K562 (cell line): Measurements from ENCODE around the gene KCNIP2. TPM values are rescaled to one million over a fixed set of nuclear protein-coding genes. Genes with fewer than 3 reads are reported as not detected.

Experiments used
- ATAC-seq: fragments of 200-7000 bp; cut with Tn5 transposase; 3 replicates; pipeline ENCODE4 v1.9.1; 2020; ENCODE audit warnings: moderate library complexity
- BruUV-seq: library from RNA; stranded (reverse); fragments of 400-500 nt; replicated peaks from 2 replicates; lab custom pipeline; 2021; lab: Mats Ljungman, UMichigan
- CTCF ChIA-PET: fragments of 300-600 bp; formaldehyde crosslinking; extraction: SDS; loops from one replicate; lab custom pipeline; 2021; ENCODE audit warnings: low intra/inter-chr PET ratio; lab: Yijun Ruan, JAX
- POLR2A ChIA-PET: fragments of 300-600, 350-650 bp; sonication (Branson Sonifier 250); formaldehyde crosslinking; extraction: SDS; loops from one replicate; lab custom pipeline; 2021; ENCODE audit warnings: antibody characterized with exemption, inconsistent platforms; lab: Yijun Ruan, JAX
- DNase-seq, 4 experiments: peaks; one replicate each; pipeline versions ENCODE4 v3.0.0 to v3.0.0-alpha.2; 2011 to 2018; ENCODE audit warnings: low spot score in 3 of 4, mixed read lengths in 3 of 4; ENCODE audit errors: extremely low read depth in 1 of 4
- FAIRE-seq: peaks from 2 replicates; lab custom pipeline; 2011; peaks lifted over from hg19 to GRCh38; lab: Jason Lieb, UNC
- H2AFZ ChIP-seq: 2 replicates; pipeline ENCODE4 v1.6.0; 2011; ENCODE audit warnings: low read depth, low read length, control low read depth, inconsistent platforms
- H3K27ac ChIP-seq: fragments of 200-600 bp; 3 replicates; pipeline ENCODE4 v1.8.0; 2011; ENCODE audit warnings: low read depth, mild to moderate bottlenecking, control low read depth, inconsistent platforms, low read length, moderate library complexity, mixed read lengths; ENCODE audit errors: extremely low read depth
- H3K27me3 ChIP-seq, 2 experiments: fragments of 300-600 bp in 1 of 2; 2 replicates in 1 of 2; 3 replicates in 1 of 2; pipeline versions ENCODE4 v1.6.0 to v1.8.0; 2011; ENCODE audit warnings: inconsistent platforms in 2 of 2, low read length in 2 of 2, mild to moderate bottlenecking in 1 of 2, mixed read lengths in 1 of 2, moderate library complexity in 1 of 2; ENCODE audit not compliant: control insufficient read depth in 2 of 2, insufficient read depth in 2 of 2
- H3K36me3 ChIP-seq: fragments of 300-600 bp; 3 replicates; pipeline ENCODE4 v1.8.0; 2011; ENCODE audit warnings: mild to moderate bottlenecking, low read length, inconsistent platforms; ENCODE audit not compliant: control insufficient read depth, insufficient read depth
- H3K4me1 ChIP-seq, 2 experiments: fragments of 200-600 bp in 1 of 2; replicated peaks in 1 of 2; 2 replicates in 1 of 2; 3 replicates in 1 of 2; pipeline versions ENCODE4 v1.5.1 to v1.8.0; 2011; ENCODE audit warnings: inconsistent platforms in 2 of 2, low read length in 2 of 2, mild to moderate bottlenecking in 1 of 2, mixed read lengths in 1 of 2, moderate library complexity in 1 of 2; ENCODE audit not compliant: control insufficient read depth in 2 of 2, insufficient read depth in 2 of 2
- H3K4me2 ChIP-seq: 2 replicates; pipeline ENCODE4 v1.6.1; 2011; ENCODE audit warnings: low read length, control low read depth, inconsistent platforms, mixed read lengths; ENCODE audit not compliant: insufficient read depth
- H3K4me3 ChIP-seq: fragments of 200-600 bp; sonication (generic), shearing (Covaris generic); 2 replicates; pipeline ENCODE4 v1.5.1; 2016; ENCODE audit warnings: control low read depth, inconsistent platforms
- H3K79me2 ChIP-seq: fragments of 200-600 bp; 3 replicates; pipeline ENCODE4 v1.8.0; 2011; ENCODE audit warnings: low read length, inconsistent platforms; ENCODE audit not compliant: control insufficient read depth, insufficient read depth
- H3K9ac ChIP-seq, 2 experiments: 2 replicates each; pipeline versions ENCODE4 v1.6.0 to v1.6.1; 2011; ENCODE audit warnings: low read depth in 2 of 2, low read length in 2 of 2, control low read depth in 1 of 2, inconsistent platforms in 1 of 2, mild to moderate bottlenecking in 1 of 2, mixed read lengths in 1 of 2; ENCODE audit not compliant: insufficient read depth in 1 of 2
- H3K9me1 ChIP-seq: one replicate; pipeline ENCODE4 v1.6.0; 2011; ENCODE audit warnings: inconsistent platforms, mild to moderate bottlenecking, low read length, moderate library complexity; ENCODE audit not compliant: control insufficient read depth, insufficient read depth
- H3K9me3 ChIP-seq: replicated peaks from 2 replicates; pipeline ENCODE4 v1.5.1; 2011; ENCODE audit warnings: low read depth, low read length, inconsistent platforms; ENCODE audit not compliant: control insufficient read depth, insufficient read depth
- H4K20me1 ChIP-seq: replicated peaks from 2 replicates; pipeline ENCODE4 v1.6.1; 2011; ENCODE audit warnings: low read length, inconsistent platforms, mixed read lengths; ENCODE audit not compliant: control insufficient read depth, insufficient read depth
- BCL6 ChIP-seq: fragments of 250-450 bp; sonication (Bioruptor Pico); IDR thresholded peaks from 2 replicates; pipeline ENCODE4 v1.4.0; 2020
- EWSR1 ChIP-seq: fragments of 450-650 bp; IDR thresholded peaks from 2 replicates; pipeline ENCODE4 v1.6.1; 2018; ENCODE audit warnings: borderline replicate concordance, mild to moderate bottlenecking, low read depth, moderate library complexity; ENCODE audit not compliant: partially characterized antibody
- FOXK1 ChIP-seq: sonication (generic); formaldehyde crosslinking; IDR thresholded peaks from 2 replicates; pipeline ENCODE4 v1.8.0; 2022; ENCODE audit warnings: missing genetic modification reagents, mild to moderate bottlenecking, borderline replicate concordance
- HNRNPL ChIP-seq: fragments of 200-400 bp; formaldehyde crosslinking; IDR thresholded peaks from 2 replicates; pipeline ENCODE4 v1.6.1; 2017; ENCODE audit warnings: low read depth, mild to moderate bottlenecking, low read length
- KDM1A ChIP-seq, 2 experiments: fragments of 450-650 bp; IDR thresholded peaks; 2 replicates each; pipeline ENCODE4 v1.6.1; 2016; ENCODE audit warnings: mild to moderate bottlenecking in 2 of 2
- PHF21A ChIP-seq: fragments of 450-650 bp; IDR thresholded peaks from 2 replicates; pipeline ENCODE4 v1.6.1; 2017; ENCODE audit warnings: low read depth, borderline replicate concordance
- RBFOX2 ChIP-seq: fragments of 200-400 bp; formaldehyde crosslinking; IDR thresholded peaks from 2 replicates; pipeline ENCODE4 v1.6.1; 2017; ENCODE audit warnings: low read depth, mild to moderate bottlenecking, low read length, moderate library complexity
- RFX1 ChIP-seq: fragments of 450-650 bp; IDR thresholded peaks from 2 replicates; pipeline ENCODE4 v1.6.1; 2016; ENCODE audit warnings: mild to moderate bottlenecking, moderate library complexity
- ZBTB8A ChIP-seq: fragments of 450-650 bp; IDR thresholded peaks from 2 replicates; pipeline ENCODE4 v1.6.1; 2018; ENCODE audit warnings: mild to moderate bottlenecking, moderate library complexity; ENCODE audit not compliant: partially characterized antibody
- ZNF253 ChIP-seq: fragments of 250-450 bp; sonication (Bioruptor Pico); conservative IDR thresholded peaks from 2 replicates; pipeline ENCODE4 v1.6.1; 2021; ENCODE audit warnings: mild to moderate bottlenecking
- ZNF583 ChIP-seq: fragments of 250-450 bp; sonication (Bioruptor Pico); IDR thresholded peaks from 2 replicates; pipeline ENCODE4 v1.4.0; 2020
- ZNF740 ChIP-seq, 3 experiments: fragments of 200-800 bp in 1 of 3; sonication (Bioruptor generic) in 1 of 3; sonication (generic) in 1 of 3; formaldehyde crosslinking in 1 of 3; IDR thresholded peaks; 2 replicates each; pipeline versions ENCODE4 v1.6.1 to v1.8.0; 2016 to 2022; ENCODE audit warnings: mild to moderate bottlenecking in 2 of 3, missing compliant biosample characterization in 2 of 3, missing genetic modification characterization in 2 of 3, missing genetic modification reagents in 1 of 3
- WGBS: fragments of 100-300 bp; shearing (Covaris generic); methylation state at CpG from one replicate; pipeline ENCODE4 v1.1.6; 2016; ENCODE audit warnings: low coverage, mixed read lengths; ENCODE audit not compliant: insufficient coverage; ENCODE audit errors: missing lambda C conversion rate; 5-methylcytosine and 5-hydroxymethylcytosine counted together
- in situ Hi-C: fragments of 300-500 bp; cut with MboI; formaldehyde crosslinking; loops from 4 replicates; pipeline ENCODE4 v1.15.0; 2018; ENCODE audit warnings: inconsistent platforms, mixed read lengths
- intact Hi-C: fragments of 100-400 bp; cut with micrococcal nuclease; formaldehyde crosslinking; loops from 2 replicates; pipeline ENCODE4 v1.14.2; 2022
- polyA plus RNA-seq, 8 experiments: library from polyadenylated mRNA; depleted of rRNA in 4 of 8; stranded (reverse) in 5 of 8; unstranded in 3 of 8; fragments of >200 nt; fragmentation: Nextera tagmentation in 2 of 8; fragmentation: Illumina TruSeq in 1 of 8; extraction: Ambion mirVana in 2 of 8; extraction: Trizol in 1 of 8; gene quantifications; 2 replicates each; pipeline versions ENCODE4 v1.2.1 to v1.2.3, GENCODE V29; 2011 to 2014; ENCODE audit warnings: inconsistent platforms in 1 of 8, missing spikeins in 1 of 8
- total RNA-seq, 7 experiments: library from RNA; depleted of rRNA in 6 of 7; stranded (reverse); fragments of >200 nt in 6 of 7; fragmentation: Illumina TruSeq in 2 of 7; extraction: Trizol in 2 of 7; gene quantifications; 2 replicates each; pipeline versions ENCODE4 v1.2.1 to v1.2.3, GENCODE V29; 2011 to 2021; ENCODE audit warnings: low replicate concordance in 1 of 7
- TF ChIP-seq, protein P1 (sequence below): sonication (generic); formaldehyde crosslinking; IDR thresholded peaks from 2 replicates; pipeline ENCODE4 v1.8.0; 2023; ENCODE audit warnings: missing genetic modification reagents, mild to moderate bottlenecking, borderline replicate concordance
- TF ChIP-seq, protein P2 (sequence below): fragments of 450-650 bp; IDR thresholded peaks from 2 replicates; pipeline ENCODE4 v1.6.1; 2016; ENCODE audit warnings: antibody characterized with exemption

Gene KCNIP2
- total and polyA plus RNA-seq, 9 of the 15 experiments (the other 6 are each of a cell fraction or from before 2014, with no cell fraction given): 2.5 to 7.6 (median 4.1) TPM

DNA sequence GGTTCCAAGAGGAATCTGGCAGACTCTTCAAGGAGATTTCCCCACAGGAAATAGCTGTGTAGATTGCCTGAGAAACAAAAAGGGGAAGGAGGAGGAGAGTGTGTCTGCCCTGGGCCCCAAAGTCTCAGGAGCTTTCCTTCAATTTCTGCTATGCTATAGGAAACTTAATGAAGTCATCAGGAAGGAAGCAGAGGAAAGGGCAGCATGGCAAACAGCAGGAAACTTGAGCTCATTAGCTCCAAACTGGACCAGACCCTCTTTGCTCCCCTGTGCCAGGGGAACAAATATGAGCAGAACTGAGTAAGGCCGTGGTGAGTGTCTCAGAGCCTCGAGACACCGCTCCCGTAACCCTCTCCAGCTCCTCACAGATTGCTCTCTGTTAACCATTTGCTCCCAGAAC is 4.8 kb upstream of the KCNIP2 start (continued):
- TF ChIP-seq, protein P1, sequence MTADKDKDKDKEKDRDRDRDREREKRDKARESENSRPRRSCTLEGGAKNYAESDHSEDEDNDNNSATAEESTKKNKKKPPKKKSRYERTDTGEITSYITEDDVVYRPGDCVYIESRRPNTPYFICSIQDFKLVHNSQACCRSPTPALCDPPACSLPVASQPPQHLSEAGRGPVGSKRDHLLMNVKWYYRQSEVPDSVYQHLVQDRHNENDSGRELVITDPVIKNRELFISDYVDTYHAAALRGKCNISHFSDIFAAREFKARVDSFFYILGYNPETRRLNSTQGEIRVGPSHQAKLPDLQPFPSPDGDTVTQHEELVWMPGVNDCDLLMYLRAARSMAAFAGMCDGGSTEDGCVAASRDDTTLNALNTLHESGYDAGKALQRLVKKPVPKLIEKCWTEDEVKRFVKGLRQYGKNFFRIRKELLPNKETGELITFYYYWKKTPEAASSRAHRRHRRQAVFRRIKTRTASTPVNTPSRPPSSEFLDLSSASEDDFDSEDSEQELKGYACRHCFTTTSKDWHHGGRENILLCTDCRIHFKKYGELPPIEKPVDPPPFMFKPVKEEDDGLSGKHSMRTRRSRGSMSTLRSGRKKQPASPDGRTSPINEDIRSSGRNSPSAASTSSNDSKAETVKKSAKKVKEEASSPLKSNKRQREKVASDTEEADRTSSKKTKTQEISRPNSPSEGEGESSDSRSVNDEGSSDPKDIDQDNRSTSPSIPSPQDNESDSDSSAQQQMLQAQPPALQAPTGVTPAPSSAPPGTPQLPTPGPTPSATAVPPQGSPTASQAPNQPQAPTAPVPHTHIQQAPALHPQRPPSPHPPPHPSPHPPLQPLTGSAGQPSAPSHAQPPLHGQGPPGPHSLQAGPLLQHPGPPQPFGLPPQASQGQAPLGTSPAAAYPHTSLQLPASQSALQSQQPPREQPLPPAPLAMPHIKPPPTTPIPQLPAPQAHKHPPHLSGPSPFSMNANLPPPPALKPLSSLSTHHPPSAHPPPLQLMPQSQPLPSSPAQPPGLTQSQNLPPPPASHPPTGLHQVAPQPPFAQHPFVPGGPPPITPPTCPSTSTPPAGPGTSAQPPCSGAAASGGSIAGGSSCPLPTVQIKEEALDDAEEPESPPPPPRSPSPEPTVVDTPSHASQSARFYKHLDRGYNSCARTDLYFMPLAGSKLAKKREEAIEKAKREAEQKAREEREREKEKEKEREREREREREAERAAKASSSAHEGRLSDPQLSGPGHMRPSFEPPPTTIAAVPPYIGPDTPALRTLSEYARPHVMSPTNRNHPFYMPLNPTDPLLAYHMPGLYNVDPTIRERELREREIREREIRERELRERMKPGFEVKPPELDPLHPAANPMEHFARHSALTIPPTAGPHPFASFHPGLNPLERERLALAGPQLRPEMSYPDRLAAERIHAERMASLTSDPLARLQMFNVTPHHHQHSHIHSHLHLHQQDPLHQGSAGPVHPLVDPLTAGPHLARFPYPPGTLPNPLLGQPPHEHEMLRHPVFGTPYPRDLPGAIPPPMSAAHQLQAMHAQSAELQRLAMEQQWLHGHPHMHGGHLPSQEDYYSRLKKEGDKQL (CRISPR knock-in tag): no peak

- DNase-seq (no peak), ATAC-seq (no peak), FAIRE-seq (no peak)
- Histone ChIP-seq H3K36me3 (peaks cover 2% of the 10 kb centered on the region; the same call in 1 of the 3 replicates), H4K20me1 (no peaks in the 10 kb centered on the region), H3K4me1 (peaks cover 0 to 4% of the 10 kb centered on the region in 2 experiments; a peak in 2 of 5 replicates), H3K79me2 (no peaks in the 10 kb centered on the region), H3K4me2 (no peak overlapping the region), H2AFZ (no peak overlapping the region), H3K9me1 (no peaks in the 10 kb centered on the region), H3K4me3 (no peak overlapping the region), H3K27me3 (no peaks in the 10 kb centered on the region), H3K27ac (no peak overlapping the region), H3K9me3 (no peaks in the 10 kb centered on the region), H3K9ac (no peak overlapping the region)
- intact Hi-C loops: loop anchor here (10.0 kb wide), 1 partner anchor 269 kb away; no protein-coding TSS in a partner anchor
- in situ Hi-C loops: loop anchor here (25.0 kb wide), 4 partner anchors 516 to 766 kb away; partner anchors contain the start of genes ACTR1A, CUEDC2 and SUFU
- no CpG with 5 or more reads among the region's 3 CpGs for WGBS
- CTCF ChIA-PET: no interaction called here
- POLR2A ChIA-PET: no interaction called here
- BruUV-seq: no TSS peak
- TF ChIP-seq ZBTB8A: no peak
- TF ChIP-seq HNRNPL: no peak
- TF ChIP-seq ZNF740 (CRISPR knock-in tag; IDR thresholded peaks at IDR 0.05): no peak
- no peak for TF ChIP-seq ZNF740 (tag; IDR thresholded peaks at IDR 0.05)
- TF ChIP-seq, protein P2, sequence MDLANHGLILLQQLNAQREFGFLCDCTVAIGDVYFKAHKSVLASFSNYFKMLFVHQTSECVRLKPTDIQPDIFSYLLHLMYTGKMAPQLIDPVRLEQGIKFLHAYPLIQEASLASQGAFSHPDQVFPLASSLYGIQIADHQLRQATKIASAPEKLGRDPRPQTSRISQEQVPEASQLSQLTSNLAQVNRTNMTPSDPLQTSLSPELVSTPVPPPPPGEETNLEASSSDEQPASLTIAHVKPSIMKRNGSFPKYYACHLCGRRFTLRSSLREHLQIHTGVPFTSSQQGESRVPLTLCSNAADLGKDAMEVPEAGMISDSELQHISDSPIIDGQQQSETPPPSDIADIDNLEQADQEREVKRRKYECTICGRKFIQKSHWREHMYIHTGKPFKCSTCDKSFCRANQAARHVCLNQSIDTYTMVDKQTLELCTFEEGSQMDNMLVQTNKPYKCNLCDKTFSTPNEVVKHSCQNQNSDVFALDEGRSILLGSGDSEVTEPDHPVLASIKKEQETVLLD: no peak
- TF ChIP-seq KDM1A (IDR thresholded peaks at IDR 0.05): no peak
- TF ChIP-seq FOXK1: no peak
- TF ChIP-seq RBFOX2: no peak
- TF ChIP-seq RFX1: no peak
- TF ChIP-seq EWSR1: no peak
- TF ChIP-seq ZNF583: no peak
- TF ChIP-seq PHF21A: no peak
- TF ChIP-seq ZNF253 (CRISPR knock-in tag): no peak
- TF ChIP-seq BCL6 (CRISPR knock-in tag): no peak
Observed at GRCh38 chr10:101845893-101846292, 2.3 kb upstream of the KCNIP2 start.
